Astrocyte (in vitro differentiated cells and primary cell): ENCODE results near the gene TSACC.

Source experiments
- CTCF ChIP-seq: IDR thresholded peaks from 2 replicates; pipeline ENCODE4 v1.5.1; 2011; ENCODE audit warnings: low read depth, mild to moderate bottlenecking, inconsistent platforms, low read length, moderate library complexity; ENCODE audit not compliant: insufficient read depth
- EZH2 ChIP-seq: IDR thresholded peaks from 2 replicates; pipeline ENCODE4 v1.6.1; 2012; ENCODE audit warnings: mild to moderate bottlenecking, low read length, inconsistent platforms; ENCODE audit not compliant: insufficient read depth

DNA sequence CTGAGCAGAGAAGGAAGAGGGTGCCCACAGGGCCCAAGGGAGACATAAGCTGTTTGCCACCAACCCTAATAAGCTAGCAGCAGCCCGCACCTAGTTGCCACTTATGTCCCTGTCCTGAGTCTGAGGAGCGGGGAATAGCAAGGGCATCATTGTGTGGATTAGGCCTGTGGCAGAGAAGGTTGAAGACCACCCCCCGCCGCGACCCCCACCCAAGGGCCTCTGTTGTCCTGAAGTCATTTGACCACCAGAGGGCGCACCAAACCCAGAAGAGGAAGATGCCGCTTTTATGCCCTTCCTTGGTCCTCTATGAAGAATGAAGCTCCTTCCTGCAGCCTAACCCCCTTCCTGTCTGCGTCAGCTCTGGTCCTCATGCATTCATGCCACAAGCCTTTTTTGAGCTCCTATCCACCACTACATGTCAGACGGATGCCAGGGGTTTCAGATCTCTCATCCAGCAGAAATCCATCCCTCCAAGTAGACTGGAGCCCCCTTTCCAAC, 47.3 kb downstream of the TSACC start:
- TF ChIP-seq CTCF (peak; percentile 86), EZH2 (no peak)
